Stimulated activated CD4-positive, alpha-beta T cell treated with anti-CD3 and anti-CD28 coated beads, Interleukin-12 subunit alpha, Interleukin-12 subunit beta, amount 100 ng/mL, for 4 hours (primary cell): Measurements from ENCODE around the gene HLX.

Experiments
- DNase-seq: peaks from one replicate; pipeline ENCODE4 v3.0.0-alpha.2; 2020

HLX gene

DNA sequence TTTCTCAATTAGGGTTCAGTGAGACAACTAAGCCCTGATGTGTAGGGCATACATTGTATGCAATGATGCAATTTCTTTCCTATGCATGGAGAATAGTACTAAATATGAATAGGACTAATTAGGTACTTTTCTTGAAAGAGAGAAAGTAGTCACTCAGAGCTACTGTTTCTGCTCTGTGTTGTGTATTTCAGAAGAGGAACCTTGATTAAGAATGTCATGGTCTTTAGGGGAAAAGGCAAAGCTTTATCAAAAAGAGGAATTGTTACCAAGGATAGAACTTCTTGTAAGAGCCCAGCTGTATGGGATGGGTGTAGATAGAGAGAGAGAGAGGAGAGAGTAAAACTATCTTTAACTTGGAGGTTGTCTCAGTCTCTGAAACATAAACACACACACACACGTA is 49.1 kb downstream of the HLX start:
- DNase-seq: no peak

DNA sequence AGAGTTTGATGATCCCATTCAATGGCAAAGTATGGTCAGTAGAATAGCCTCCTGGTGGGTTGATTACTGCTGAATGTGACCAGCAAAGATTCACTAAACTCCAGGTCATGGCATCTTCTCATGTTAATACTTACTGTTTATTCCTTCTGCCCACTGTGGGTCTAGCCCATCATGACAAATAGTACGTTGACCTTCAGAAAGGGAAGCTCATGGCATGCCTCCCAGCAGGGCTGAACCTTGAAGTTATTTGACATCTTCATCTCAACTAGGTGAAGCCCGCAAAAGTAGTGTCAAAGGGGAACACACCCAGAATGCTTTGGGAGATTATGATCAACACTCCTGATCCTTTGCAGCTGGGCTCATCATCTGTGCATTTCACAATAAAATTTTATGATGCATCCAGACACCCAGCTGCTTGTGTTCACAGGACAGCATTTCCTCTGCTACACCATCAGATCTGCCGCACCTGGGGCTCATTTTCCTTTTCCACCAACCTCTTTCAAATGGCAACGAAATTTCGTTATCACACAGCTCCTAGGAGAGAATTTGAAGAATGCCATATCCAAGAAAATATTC is 49.6 kb downstream of the HLX start:
- DNase-seq: no peak

DNA sequence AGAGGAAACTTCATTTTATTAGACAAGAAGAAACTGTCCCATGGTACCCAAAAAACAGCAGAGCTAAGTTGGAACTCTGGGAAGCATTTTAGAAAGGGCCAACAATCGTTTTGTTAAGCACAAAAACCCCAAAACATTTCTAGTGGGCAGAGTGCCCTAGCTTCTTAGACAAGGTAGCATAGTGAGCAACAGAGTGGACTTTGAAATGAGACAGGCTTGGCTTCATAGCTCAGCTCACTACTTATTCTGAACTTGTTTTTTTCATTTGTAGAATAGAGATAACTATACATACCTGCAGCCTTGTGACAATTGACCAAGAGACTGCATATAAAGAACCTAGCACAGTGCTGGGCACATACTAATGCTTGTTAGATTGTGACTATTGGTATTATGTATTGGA is 50.1 kb downstream of the HLX start:
- DNase-seq: no peak
